Right atrium auricular region (tissue), 2 donors: ENCODE measurements around the gene LAMC2. TPM values are rescaled to one million over a fixed set of nuclear protein-coding genes. Genes with fewer than 3 reads are reported as not detected.

Experiments
- DNase-seq: peaks from one replicate; pipeline ENCODE4 v3.0.0-alpha.2; 2019; ENCODE audit warnings: low spot score
- H3K27ac ChIP-seq, 2 donors: fragments of 200-600 bp; sonication (generic); 1 replicate in 1 of 2; 2 replicates in 1 of 2; pipeline ENCODE4 v1.5.1; 2016 to 2019
- H3K27me3 ChIP-seq, 2 donors: fragments of 200-600 bp; sonication (generic); one replicate each; pipeline versions ENCODE4 v1.5.1 to v1.6.0; 2017 to 2019
- H3K36me3 ChIP-seq: fragments of 200-600 bp; sonication (generic); one replicate; pipeline ENCODE4 v1.5.1; 2016
- H3K4me1 ChIP-seq, 2 donors: fragments of 200-600 bp; sonication (generic); one replicate each; pipeline versions ENCODE4 v1.5.1 to v1.6.0; 2017 to 2019
- H3K4me3 ChIP-seq, 2 donors: fragments of 200-600 bp; sonication (generic); 1 replicate in 1 of 2; 2 replicates in 1 of 2; pipeline ENCODE4 v1.5.1; 2017 to 2019; ENCODE audit warnings: mild to moderate bottlenecking in 1 of 2, moderate library complexity in 1 of 2
- H3K9me3 ChIP-seq, 2 donors: fragments of 200-600 bp; sonication (generic); one replicate each; pipeline ENCODE4 v1.5.1; 2019
- total RNA-seq, 2 donors: library from RNA; depleted of rRNA; stranded (reverse); fragments of >200 nt; gene quantifications; one replicate each; pipeline ENCODE4 v1.1.0, GENCODE V29; 2016
- TF ChIP-seq, protein P1 (sequence below), 2 donors: fragments of 200-600 bp; sonication (generic); IDR thresholded peaks; one replicate each; pipeline ENCODE4 v1.5.1; 2019; ENCODE audit warnings: antibody characterized with exemption in 2 of 2

The LAMC2 gene
- total RNA-seq, 2 donors from 2014 or later: 2.6 to 4.9 TPM

- Histone ChIP-seq H3K4me3 (no peak overlapping the region), H3K27me3 (no peaks in the 10 kb centered on the region), H3K36me3 (no peaks in the 10 kb centered on the region), H3K27ac (no peak overlapping the region), H3K4me1 (no peaks in the 10 kb centered on the region), H3K9me3 (no peaks in the 10 kb centered on the region)
- DNase-seq: no peak
- TF ChIP-seq, protein P1, sequence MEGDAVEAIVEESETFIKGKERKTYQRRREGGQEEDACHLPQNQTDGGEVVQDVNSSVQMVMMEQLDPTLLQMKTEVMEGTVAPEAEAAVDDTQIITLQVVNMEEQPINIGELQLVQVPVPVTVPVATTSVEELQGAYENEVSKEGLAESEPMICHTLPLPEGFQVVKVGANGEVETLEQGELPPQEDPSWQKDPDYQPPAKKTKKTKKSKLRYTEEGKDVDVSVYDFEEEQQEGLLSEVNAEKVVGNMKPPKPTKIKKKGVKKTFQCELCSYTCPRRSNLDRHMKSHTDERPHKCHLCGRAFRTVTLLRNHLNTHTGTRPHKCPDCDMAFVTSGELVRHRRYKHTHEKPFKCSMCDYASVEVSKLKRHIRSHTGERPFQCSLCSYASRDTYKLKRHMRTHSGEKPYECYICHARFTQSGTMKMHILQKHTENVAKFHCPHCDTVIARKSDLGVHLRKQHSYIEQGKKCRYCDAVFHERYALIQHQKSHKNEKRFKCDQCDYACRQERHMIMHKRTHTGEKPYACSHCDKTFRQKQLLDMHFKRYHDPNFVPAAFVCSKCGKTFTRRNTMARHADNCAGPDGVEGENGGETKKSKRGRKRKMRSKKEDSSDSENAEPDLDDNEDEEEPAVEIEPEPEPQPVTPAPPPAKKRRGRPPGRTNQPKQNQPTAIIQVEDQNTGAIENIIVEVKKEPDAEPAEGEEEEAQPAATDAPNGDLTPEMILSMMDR (IDR thresholded peaks at IDR 0.05): no peak
Observed at GRCh38 chr1:183161391-183161790, 24.7 kb upstream of the LAMC2 start.

DNA sequence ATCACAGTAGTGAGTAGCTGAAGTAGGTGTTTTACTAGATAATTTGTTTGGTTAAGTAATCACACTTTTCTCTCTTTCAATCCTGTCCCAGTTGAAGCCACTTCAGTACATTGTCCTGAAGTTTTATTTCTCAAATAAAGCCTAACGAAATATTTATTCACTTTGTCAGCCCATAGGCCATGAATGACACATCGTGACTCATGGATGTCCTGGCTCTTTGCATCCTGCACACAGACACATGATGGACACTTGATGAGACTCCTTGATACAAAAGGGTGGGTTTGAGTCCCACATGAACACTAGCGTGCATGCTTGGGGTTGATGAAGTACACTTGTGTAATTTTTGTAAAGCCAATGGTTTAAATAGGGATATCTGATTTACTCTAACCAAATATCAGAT lies 22.7 kb upstream of the LAMC2 start:
- Histone ChIP-seq H3K27ac (no peak overlapping the region), H3K36me3 (no peaks in the 10 kb centered on the region), H3K27me3 (no peaks in the 10 kb centered on the region), H3K4me3 (no peak overlapping the region), H3K4me1 (no peaks in the 10 kb centered on the region), H3K9me3 (no peaks in the 10 kb centered on the region)
- DNase-seq: no peak
- TF ChIP-seq, protein P1 (IDR thresholded peaks at IDR 0.05): no peak

GRCh38 chr1:183164340-183164739 lies 21.7 kb upstream of the LAMC2 start:
- no peaks in the 10 kb centered on the region for H3K9me3 ChIP-seq
- no peaks in the 10 kb centered on the region for H3K27me3 ChIP-seq
- no peaks in the 10 kb centered on the region for H3K36me3 ChIP-seq
- H3K4me3 ChIP-seq: no peak overlapping the region
- no peak for DNase-seq
- no peak overlapping the region for H3K27ac ChIP-seq
- TF ChIP-seq, protein P1 (IDR thresholded peaks at IDR 0.05): no peak
- no peaks in the 10 kb centered on the region for H3K4me1 ChIP-seq

DNA sequence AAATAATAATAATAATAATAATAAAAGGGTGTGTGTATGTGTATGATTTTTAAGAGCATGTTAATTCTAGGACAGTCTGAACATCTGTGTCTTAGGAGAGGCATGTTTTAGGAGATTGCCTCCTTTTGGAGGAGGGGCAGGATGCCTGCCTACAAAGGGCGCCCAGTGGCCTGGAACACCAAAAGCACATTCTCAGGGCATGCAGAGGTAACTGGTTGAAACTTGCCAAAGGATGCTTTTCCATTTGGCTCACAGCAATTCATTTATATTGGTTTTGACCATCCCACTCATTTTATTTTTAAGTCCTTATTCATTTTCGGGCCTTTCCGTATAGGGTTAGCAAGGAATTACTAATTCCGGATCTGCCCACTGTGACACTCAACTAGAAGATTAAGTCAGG lies 21.1 kb upstream of the LAMC2 start:
- H3K27ac ChIP-seq: no peak overlapping the region

DNA sequence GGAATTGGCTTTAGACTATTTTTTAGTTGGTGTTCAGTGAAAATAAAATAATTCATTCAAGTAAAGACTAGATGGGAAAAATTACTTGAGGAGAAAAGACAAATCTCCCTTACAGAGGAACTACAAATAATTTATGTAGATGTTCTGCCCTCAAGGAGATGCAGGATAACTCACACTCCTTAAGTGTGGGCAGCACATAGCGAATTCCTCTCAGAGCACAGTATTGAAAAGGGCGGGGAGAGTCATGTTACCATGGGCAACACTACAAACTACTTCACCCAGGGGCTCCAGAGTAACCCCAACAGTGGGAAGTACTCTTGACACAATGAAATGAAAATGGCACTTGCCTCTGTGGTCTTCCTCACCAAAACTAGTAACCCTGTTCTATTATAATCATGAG lies 20.6 kb upstream of the LAMC2 start:
- H3K27me3 ChIP-seq: no peaks in the 10 kb centered on the region
- no peak for DNase-seq
- TF ChIP-seq, protein P1 (IDR thresholded peaks at IDR 0.05): no peak
- H3K36me3 ChIP-seq: no peaks in the 10 kb centered on the region
- no peak overlapping the region for H3K27ac ChIP-seq
- no peaks in the 10 kb centered on the region for H3K9me3 ChIP-seq
- H3K4me1 ChIP-seq: no peaks in the 10 kb centered on the region
- H3K4me3 ChIP-seq: no peak overlapping the region

More for the DNA sequence above, 21.1 kb upstream of the LAMC2 start:
- DNase-seq: no peak
- H3K4me3 ChIP-seq: no peak overlapping the region
- no peaks in the 10 kb centered on the region for H3K36me3 ChIP-seq
- no peaks in the 10 kb centered on the region for H3K27me3 ChIP-seq
- TF ChIP-seq, protein P1 (IDR thresholded peaks at IDR 0.05): no peak
- no peaks in the 10 kb centered on the region for H3K4me1 ChIP-seq
- no peaks in the 10 kb centered on the region for H3K9me3 ChIP-seq

DNA sequence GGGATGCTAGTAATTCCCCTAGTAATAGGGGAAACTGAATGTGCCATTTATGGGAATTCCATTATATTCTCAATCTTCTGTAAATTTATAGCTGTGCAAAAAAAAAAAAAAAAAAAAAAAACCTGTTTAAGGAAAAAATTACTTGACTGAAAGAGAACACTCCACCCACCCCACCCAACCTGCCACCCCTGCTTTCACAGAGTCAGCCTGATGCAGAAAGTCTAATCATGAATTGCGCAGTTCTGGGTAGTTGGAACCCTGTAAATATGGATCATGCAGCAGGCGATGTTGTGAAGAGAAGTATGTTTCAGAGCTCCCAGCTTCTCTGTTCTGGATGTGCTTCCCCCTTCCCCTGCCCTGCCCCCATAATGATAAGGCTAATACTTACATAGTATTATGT lies 19.6 kb upstream of the LAMC2 start:
- no peak for DNase-seq
- no peaks in the 10 kb centered on the region for H3K27me3 ChIP-seq
- no peaks in the 10 kb centered on the region for H3K36me3 ChIP-seq
- H3K4me3 ChIP-seq: no peak overlapping the region
- no peaks in the 10 kb centered on the region for H3K4me1 ChIP-seq
- no peak overlapping the region for H3K27ac ChIP-seq
- TF ChIP-seq, protein P1 (IDR thresholded peaks at IDR 0.05): no peak
- no peaks in the 10 kb centered on the region for H3K9me3 ChIP-seq
